K562 (cell line): ENCODE data around the gene JUNB. TPM values are rescaled to one million over a fixed set of nuclear protein-coding genes. Genes with fewer than 3 reads are reported as not detected.
A peak's percentile ranks its signal among the peaks of the same experiment; 100 is the strongest.

ENCODE experiments used
- ARNT ChIP-seq, 2 experiments: fragments of 450-650 bp; IDR thresholded peaks; 2 replicates each; pipeline ENCODE4 v1.6.1; 2016; ENCODE audit warnings: mild to moderate bottlenecking in 1 of 2
- ASH1L ChIP-seq: fragments of 450-650 bp; IDR thresholded peaks from 2 replicates; pipeline ENCODE4 v1.6.1; 2018; ENCODE audit warnings: borderline replicate concordance, mild to moderate bottlenecking, low read depth; ENCODE audit not compliant: partially characterized antibody
- ELF2 ChIP-seq: fragments of 250-450 bp; sonication (Bioruptor Pico); IDR thresholded peaks from 2 replicates; pipeline ENCODE4 v1.5.0; 2021; ENCODE audit warnings: mild to moderate bottlenecking
- FIP1L1 ChIP-seq: fragments of 200-400 bp; formaldehyde crosslinking; IDR thresholded peaks from 2 replicates; pipeline ENCODE4 v1.6.1; 2018; ENCODE audit warnings: mild to moderate bottlenecking, low read depth, low read length; ENCODE audit not compliant: poor library complexity, severe bottlenecking
- GABPB1 ChIP-seq: sonication (generic); formaldehyde crosslinking; IDR thresholded peaks from 2 replicates; pipeline ENCODE4 v1.8.0; 2022; ENCODE audit warnings: mild to moderate bottlenecking, missing genetic modification reagents
- KLF6 ChIP-seq: fragments of 250-450 bp; sonication (Bioruptor Pico); IDR thresholded peaks from 2 replicates; pipeline ENCODE4 v1.4.0; 2020; ENCODE audit warnings: mild to moderate bottlenecking, moderate library complexity, borderline replicate concordance
- NFATC3 ChIP-seq: fragments of 450-650 bp; IDR thresholded peaks from 2 replicates; pipeline ENCODE4 v1.6.1; 2017; ENCODE audit warnings: mild to moderate bottlenecking
- NONO ChIP-seq, 2 experiments: fragments of 200-400 bp in 1 of 2; fragments of 450-650 bp in 1 of 2; formaldehyde crosslinking in 1 of 2; IDR thresholded peaks; 2 replicates each; pipeline ENCODE4 v1.6.1; 2017; ENCODE audit warnings: low read depth in 2 of 2, mild to moderate bottlenecking in 2 of 2, moderate library complexity in 2 of 2, low read length in 1 of 2
- PHF8 ChIP-seq: fragments of 200-600 bp; sonication (generic); IDR thresholded peaks from 2 replicates; pipeline ENCODE4 v1.6.1; 2012; ENCODE audit warnings: mixed run types, mild to moderate bottlenecking, inconsistent platforms, low read length, moderate library complexity, borderline replicate concordance
- POLR2AphosphoS2 ChIP-seq: IDR thresholded peaks from 2 replicates; pipeline ENCODE4 v1.6.1; 2012; ENCODE audit warnings: low read length, improper control_type of control experiment
- RBFOX2 ChIP-seq: fragments of 200-400 bp; formaldehyde crosslinking; IDR thresholded peaks from 2 replicates; pipeline ENCODE4 v1.6.1; 2017; ENCODE audit warnings: low read depth, mild to moderate bottlenecking, low read length, moderate library complexity
- SIN3B ChIP-seq: fragments of 450-650 bp; IDR thresholded peaks from 2 replicates; pipeline ENCODE4 v1.6.1; 2017; ENCODE audit warnings: low read depth, mild to moderate bottlenecking, moderate library complexity
- SMARCA4 ChIP-seq: fragments of 450-650 bp; IDR thresholded peaks from 2 replicates; pipeline ENCODE4 v1.6.1; 2016
- SP2 ChIP-seq: IDR thresholded peaks from 2 replicates; pipeline ENCODE4 v1.6.1; 2011; ENCODE audit warnings: mild to moderate bottlenecking, low read depth, low read length, moderate library complexity; ENCODE audit not compliant: poor library complexity, severe bottlenecking; ENCODE audit errors: extremely low read depth
- TAF7 ChIP-seq: fragments of 450-650 bp; IDR thresholded peaks from 2 replicates; pipeline ENCODE4 v1.6.1; 2016; ENCODE audit warnings: missing genetic modification characterization, missing compliant biosample characterization
- TARDBP ChIP-seq: fragments of 450-650 bp; IDR thresholded peaks from 2 replicates; pipeline ENCODE4 v1.6.1; 2016
- TOE1 ChIP-seq, 2 experiments: fragments of 450-650 bp in 1 of 2; sonication (generic) in 1 of 2; formaldehyde crosslinking in 1 of 2; IDR thresholded peaks; 2 replicates each; pipeline versions ENCODE4 v1.7.1 to v1.8.0; 2016 to 2022; ENCODE audit warnings: borderline replicate concordance in 2 of 2, mild to moderate bottlenecking in 2 of 2, antibody characterized with exemption in 1 of 2, inconsistent platforms in 1 of 2, low read depth in 1 of 2, missing genetic modification reagents in 1 of 2, moderate library complexity in 1 of 2
- U2AF2 ChIP-seq: fragments of 200-400 bp; formaldehyde crosslinking; optimal IDR thresholded peaks from 2 replicates; pipeline ENCODE3; 2017; ENCODE audit warnings: low read depth, mild to moderate bottlenecking, low read length
- ZBTB9 ChIP-seq: fragments of 450-650 bp; formaldehyde crosslinking; IDR thresholded peaks from 2 replicates; pipeline ENCODE4 v1.4.0; 2020; ENCODE audit warnings: mild to moderate bottlenecking, moderate library complexity
- ZNF124 ChIP-seq: sonication (generic); formaldehyde crosslinking; IDR thresholded peaks from 2 replicates; pipeline ENCODE4 v1.8.1; 2022; ENCODE audit warnings: missing genetic modification reagents
- ZNF584 ChIP-seq: fragments of 200-800 bp; sonication (Bioruptor generic); IDR thresholded peaks from 2 replicates; pipeline ENCODE4 v1.6.1; 2016; ENCODE audit warnings: low read depth, mild to moderate bottlenecking, missing genetic modification characterization, missing compliant biosample characterization
- ZNF695 ChIP-seq: fragments of 450-650 bp; formaldehyde crosslinking; IDR thresholded peaks from 2 replicates; pipeline ENCODE4 v1.4.0; 2020; ENCODE audit warnings: mild to moderate bottlenecking, moderate library complexity
- polyA plus RNA-seq, 8 experiments: library from polyadenylated mRNA; depleted of rRNA in 4 of 8; stranded (reverse) in 5 of 8; unstranded in 3 of 8; fragments of >200 nt; fragmentation: Nextera tagmentation in 2 of 8; fragmentation: Illumina TruSeq in 1 of 8; extraction: Ambion mirVana in 2 of 8; extraction: Trizol in 1 of 8; gene quantifications; 2 replicates each; pipeline versions ENCODE4 v1.2.1 to v1.2.3, GENCODE V29; 2011 to 2014; ENCODE audit warnings: inconsistent platforms in 1 of 8, missing spikeins in 1 of 8
- total RNA-seq, 7 experiments: library from RNA; depleted of rRNA in 6 of 7; stranded (reverse); fragments of >200 nt in 6 of 7; fragmentation: Illumina TruSeq in 2 of 7; extraction: Trizol in 2 of 7; gene quantifications; 2 replicates each; pipeline versions ENCODE4 v1.2.1 to v1.2.3, GENCODE V29; 2011 to 2021; ENCODE audit warnings: low replicate concordance in 1 of 7
- TF ChIP-seq, protein P1 (sequence below): fragments of 450-650 bp; formaldehyde crosslinking; IDR thresholded peaks from 2 replicates; pipeline ENCODE4 v1.4.0; 2020; ENCODE audit warnings: mild to moderate bottlenecking, mixed read lengths
- TF ChIP-seq, protein P2 (sequence below), 2 experiments: fragments of 450-650 bp; IDR thresholded peaks; 2 replicates each; pipeline ENCODE4 v1.6.1; 2016

Gene JUNB
- total and polyA plus RNA-seq, 9 of the 15 experiments (the other 6 are each of a cell fraction or from before 2014, with no cell fraction given) = 0.23 to 88.1 (median 13.1) TPM

DNA sequence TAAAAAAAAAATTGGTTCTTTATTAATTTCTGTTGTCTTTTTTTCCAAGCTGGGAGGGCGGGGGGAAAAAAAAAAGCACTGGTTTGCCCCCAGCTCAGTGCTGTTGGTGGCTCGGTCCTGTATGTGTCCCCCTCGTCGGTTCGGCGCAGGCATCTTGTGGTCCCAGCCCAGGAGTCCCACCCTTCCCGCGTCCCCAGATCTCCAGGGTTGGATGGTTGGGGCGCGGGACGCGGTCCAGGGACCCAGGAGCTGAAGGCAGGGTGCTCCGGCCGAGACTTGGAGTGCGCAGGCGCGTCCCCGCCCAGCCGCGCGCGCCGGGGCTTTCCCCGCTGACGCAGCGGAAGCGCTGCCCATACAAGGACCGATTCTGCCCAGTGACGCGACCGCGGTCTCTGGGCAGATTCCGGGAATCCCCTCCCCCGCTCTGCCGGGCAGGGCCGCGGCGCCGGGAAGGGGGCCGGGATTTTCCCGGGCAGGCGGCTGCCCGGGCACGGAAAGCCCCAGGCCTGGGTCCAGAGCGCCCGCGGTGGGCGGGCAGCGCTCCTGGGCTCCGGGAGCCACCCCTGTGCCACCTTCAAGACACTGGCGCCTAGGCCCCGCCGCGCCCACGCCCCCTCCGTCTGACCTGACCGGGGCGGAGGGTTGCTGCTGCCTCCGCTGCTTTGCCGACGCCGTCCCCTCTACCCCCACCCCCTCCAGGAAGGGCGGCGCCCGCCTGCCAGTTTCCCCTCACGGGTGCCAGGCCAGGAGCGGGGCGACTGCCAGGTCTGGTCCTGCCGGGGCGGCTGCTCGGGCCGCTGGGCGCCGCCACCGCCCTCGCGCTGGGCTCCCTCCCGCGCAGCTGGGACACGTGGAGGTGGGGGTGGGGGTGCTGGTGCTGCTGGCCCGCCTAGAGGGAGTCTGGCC lies 2.3 kb downstream of the JUNB start (continued):
- TF ChIP-seq ZNF695 (no peak), FIP1L1 (peak; percentile 100), NONO (IDR thresholded peaks at IDR 0.05; ENCODE audit: low read depth in 2 of 2, low read length in 1 of 2) (peak; percentile 47 to 80; a peak in 3 of 4 replicates), RBFOX2 (peak; percentile 79), ZNF584 (CRISPR knock-in tag) (no peak), TARDBP (0 out of 2 replicates have a peak, but pooled peaks have one; percentile 38), ARNT (IDR thresholded peaks at IDR 0.05) (no peak), ZNF124 (no peak), GABPB1 (CRISPR knock-in tag) (no peak), TAF7 (tag) (no peak), U2AF2 (no peak), NFATC3 (no peak), TOE1 (IDR thresholded peaks at IDR 0.05; ENCODE audit: borderline replicate concordance) (no peak), TOE1 (CRISPR knock-in tag; IDR thresholded peaks at IDR 0.05; ENCODE audit: borderline replicate concordance, low read depth) (no peak), SIN3B (no peak), SP2 (no peak), PHF8 (peak; percentile 24; the same call in 1 of the 2 replicates), POLR2AphosphoS2 (peak; percentile 91), ELF2 (CRISPR knock-in tag) (peak; percentile 5; the same call in 1 of the 2 replicates), ZBTB9 (CRISPR knock-in tag) (peak; percentile 88), KLF6 (CRISPR knock-in tag) (no peak), SMARCA4 (no peak), ASH1L (no peak)
- TF ChIP-seq, protein P1, sequence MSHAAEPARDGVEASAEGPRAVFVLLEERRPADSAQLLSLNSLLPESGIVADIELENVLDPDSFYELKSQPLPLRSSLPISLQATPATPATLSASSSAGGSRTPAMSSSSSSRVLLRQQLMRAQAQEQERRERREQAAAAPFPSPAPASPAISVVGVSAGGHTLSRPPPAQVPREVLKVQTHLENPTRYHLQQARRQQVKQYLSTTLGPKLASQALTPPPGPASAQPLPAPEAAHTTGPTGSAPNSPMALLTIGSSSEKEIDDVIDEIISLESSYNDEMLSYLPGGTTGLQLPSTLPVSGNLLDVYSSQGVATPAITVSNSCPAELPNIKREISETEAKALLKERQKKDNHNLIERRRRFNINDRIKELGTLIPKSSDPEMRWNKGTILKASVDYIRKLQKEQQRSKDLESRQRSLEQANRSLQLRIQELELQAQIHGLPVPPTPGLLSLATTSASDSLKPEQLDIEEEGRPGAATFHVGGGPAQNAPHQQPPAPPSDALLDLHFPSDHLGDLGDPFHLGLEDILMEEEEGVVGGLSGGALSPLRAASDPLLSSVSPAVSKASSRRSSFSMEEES (CRISPR knock-in tag) = no peak
- TF ChIP-seq, protein P2, sequence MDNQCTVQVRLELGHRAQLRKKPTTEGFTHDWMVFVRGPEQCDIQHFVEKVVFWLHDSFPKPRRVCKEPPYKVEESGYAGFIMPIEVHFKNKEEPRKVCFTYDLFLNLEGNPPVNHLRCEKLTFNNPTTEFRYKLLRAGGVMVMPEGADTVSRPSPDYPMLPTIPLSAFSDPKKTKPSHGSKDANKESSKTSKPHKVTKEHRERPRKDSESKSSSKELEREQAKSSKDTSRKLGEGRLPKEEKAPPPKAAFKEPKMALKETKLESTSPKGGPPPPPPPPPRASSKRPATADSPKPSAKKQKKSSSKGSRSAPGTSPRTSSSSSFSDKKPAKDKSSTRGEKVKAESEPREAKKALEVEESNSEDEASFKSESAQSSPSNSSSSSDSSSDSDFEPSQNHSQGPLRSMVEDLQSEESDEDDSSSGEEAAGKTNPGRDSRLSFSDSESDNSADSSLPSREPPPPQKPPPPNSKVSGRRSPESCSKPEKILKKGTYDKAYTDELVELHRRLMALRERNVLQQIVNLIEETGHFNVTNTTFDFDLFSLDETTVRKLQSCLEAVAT (IDR thresholded peaks at IDR 0.05) = no peak
